GM18508 (cell line): ENCODE results near the gene AMOTL2.

Experiments
- ATAC-seq: cut with Tn5 transposase; IDR thresholded peaks from one replicate; pipeline ENCODE4 v1.9.1; 2021; ENCODE audit warnings: moderate number of reproducible peaks; ENCODE audit not compliant: insufficient read depth, unreplicated experiment

The AMOTL2 gene

DNA sequence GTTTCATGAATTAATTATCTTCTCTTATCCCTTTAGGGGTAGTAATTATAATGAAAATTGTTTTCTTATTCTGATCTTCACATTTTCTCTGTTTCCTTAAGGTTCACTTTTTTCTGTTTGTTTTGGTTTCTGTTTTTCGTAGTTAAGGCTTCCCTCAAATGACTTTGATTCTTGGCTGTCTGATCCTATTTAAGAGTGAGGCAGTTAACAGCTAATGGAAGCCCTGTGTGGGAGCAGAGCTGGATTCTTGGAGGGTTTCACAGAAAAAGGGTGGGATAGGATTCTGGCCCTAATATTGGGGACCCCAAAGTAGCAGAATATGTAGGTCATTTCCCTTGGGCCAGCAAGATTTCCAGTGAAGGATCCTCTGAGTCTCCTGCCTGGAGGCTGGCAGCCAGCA is 6.8 kb upstream of the AMOTL2 start:
- ATAC-seq = no peak

DNA sequence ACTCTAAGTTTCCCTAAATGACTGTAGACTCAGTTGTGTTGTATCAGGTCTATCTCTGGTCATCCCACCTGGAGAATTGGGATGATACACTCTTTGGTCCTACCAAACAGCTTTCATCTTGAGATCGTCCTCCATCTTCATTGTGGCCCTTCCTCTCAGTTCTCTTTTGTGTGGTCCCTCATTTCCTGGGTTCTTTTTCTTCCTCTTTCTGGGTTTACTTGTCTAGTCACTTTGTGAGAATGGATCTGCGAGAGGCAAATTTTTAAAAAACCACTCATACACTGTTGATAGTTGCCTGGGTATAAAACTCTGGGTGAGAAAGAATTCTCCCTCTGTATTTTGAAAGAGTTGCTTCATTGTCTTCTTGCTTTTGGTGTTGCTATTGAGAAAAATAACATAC is 6.0 kb upstream of the AMOTL2 start:
- no peak for ATAC-seq

DNA sequence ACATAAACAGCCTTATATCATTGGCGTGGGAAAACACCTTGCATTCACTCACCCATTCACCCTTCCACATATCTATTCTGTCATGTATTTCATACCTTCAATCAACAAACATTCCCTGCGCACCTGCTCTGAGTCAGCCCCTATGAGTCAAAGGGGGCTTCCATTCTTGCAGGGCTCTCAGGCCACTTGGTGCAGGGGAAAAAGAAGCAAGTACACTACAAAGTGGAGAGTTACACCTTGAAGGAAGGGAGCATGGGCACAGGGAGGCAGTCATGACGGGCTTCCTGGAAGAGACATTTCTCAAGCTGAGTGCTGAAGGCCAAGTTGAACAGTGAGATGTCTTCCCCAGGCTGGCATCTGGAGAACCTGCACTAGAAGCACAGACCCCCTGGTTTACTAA is 4.6 kb upstream of the AMOTL2 start:
- no peak for ATAC-seq

DNA sequence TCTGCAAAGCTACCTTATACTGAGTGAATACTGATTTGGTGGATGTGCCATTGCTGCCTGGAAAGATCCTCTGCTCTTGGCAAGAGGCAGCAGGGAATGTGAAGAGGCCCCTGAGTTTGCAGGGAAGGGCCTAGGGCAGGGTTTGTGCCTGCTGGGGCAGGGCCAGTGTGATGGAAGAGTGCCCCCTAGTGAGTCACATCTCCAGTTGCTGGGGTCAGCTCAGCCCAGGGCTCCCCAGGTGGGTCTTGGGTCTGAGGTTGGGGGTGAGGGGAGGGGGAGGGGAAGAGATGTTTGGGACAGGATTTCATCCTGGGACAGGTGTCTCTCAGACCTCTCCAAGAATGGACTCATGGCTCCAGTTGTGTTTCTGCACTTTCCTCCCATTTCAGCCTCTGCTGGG is 4.1 kb upstream of the AMOTL2 start:
- ATAC-seq = no peak

DNA sequence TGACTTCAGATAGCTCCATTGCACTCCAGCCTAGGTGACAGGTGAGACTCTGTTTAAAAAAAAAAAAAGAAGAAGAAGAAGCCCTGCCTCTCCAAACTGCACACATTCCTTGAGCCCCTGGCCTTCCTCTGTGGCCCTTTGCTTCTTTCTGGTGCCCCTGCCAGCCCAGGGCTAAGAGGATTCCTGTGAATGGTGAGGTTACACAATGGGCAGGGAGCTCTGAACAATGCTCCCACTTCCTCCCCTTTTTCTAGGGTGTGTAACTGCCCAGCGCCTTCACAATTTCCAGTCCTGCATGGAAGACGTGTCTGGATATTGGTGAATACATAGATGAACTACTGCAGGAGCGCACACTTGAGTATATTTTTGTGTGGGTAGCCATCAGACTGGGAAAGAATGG is 3.6 kb upstream of the AMOTL2 start:
- no peak for ATAC-seq

DNA sequence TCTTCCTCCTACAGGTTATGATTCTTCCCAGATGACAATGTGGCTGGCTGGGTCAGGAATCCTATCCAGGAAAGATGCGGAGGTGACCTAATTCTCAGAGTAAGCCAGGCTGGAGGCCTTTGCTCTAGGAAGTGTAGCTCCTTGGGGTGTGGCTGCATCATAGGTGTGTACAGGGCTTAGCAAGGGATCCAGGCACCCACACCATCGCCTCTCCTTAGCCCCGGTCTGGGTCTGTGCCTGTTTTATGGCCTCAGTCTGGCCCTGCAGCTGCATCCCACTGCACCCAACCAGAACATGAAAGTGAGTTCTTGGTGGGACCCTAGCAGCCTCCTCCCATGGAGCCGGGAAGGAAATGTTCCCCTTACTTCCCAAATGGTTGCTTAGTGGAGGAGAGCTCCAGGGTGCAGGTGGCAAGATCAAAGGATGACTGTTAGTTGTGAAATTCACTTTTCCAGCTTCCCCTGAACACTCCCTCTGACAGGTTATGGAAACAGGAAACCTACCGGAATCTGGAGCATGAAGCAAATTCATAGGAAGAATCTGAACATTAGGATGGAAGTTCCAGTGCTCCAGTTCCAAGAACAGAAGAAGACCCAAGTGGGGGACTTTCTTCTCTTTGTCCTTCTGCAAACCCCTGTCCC is 2.7 kb upstream of the AMOTL2 start:
- no peak for ATAC-seq

DNA sequence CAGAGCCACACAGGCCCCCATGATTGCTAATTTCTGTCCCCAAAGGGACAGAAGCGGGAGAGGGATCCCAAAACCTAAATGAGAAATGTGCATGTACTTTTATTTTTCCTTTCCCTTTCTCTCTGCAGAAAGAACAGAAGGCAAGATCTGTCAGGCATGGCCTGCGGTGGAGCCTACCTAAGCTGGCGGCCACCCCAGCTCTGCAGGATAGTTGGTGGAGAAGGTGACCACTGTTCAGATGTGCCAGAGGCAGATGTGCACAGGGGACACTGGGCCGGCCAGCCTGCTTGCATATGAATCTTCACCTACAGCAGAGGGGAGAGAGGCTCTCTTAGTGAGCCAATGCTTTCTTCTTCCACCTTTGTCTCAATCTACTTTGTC is 2.1 kb upstream of the AMOTL2 start:
- ATAC-seq = no peak

DNA sequence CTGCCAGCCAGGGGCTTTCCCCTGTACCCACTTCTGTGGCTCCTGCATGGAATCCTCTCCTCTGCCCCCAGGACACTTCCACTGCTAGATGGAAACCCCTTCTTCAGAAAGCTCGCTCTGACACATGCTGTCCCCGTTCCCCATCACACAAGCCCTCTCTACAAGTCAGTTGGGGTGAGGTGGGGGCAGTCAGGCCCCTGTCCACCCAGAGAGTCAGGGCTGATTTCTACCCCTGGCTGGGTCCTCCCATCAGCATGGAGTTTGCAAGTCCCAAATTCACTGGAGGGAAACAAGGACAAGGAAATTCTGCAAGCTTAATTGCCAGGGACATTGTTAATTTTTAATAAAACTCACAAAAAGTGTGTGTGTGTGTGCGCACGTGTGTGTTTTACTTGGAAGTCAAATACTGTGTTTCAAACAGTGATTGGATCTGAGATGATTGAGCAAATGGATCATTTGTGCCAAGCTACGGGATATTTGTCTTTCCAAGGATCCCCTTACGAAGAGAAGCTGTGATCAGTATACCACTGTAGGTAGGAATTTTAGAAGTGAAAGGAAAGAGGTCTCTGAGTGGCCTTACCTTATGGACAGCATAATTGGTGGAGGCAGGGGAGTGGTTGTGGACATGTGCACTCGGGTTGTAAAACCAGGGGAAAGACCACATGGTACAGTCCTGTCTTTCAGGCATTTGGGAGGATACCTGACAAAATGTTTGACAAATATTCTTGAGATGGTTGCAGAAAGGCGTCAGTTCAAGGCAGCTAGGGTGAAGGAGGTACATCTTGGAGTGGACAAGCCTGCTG is 1.5 kb upstream of the AMOTL2 start:
- no peak for ATAC-seq

DNA sequence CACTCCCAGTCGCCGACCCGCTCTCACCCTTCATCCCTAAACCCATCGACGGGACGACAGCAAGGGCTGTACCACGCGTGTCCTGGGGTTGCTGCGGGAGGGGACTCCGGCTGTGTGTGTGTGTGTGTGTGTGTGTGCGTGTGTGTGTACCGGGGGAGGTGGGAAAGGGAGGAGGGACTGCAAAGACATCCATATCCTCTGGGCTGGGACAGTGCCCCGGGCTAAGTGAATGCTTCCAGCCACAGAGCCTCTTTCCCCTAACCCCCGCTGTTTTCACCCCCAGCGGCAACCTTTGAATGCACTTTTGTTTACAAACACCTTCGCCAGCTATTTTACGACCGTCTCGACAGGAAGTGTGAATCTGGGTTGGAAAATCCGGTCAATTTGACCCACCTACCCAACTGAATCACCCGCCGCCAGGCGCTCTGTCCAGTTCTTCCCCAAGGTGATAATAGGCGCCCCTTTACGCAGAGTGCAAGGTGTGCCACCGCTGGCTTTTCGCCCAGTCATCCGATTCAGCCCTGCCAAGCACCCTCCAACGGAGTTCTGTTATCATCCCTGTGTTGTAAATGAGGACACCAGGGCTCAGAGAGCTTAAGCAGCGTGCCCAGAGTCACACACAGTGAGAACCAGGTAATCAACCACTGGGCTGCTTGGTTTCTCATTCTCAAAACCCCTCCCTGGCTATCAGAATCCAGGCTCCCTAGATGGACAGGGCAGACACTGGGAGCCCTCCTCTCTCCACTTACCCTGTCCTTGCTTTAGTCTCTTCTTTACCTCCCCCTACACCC is 739 bp upstream of the AMOTL2 start:
- ATAC-seq = no peak

DNA sequence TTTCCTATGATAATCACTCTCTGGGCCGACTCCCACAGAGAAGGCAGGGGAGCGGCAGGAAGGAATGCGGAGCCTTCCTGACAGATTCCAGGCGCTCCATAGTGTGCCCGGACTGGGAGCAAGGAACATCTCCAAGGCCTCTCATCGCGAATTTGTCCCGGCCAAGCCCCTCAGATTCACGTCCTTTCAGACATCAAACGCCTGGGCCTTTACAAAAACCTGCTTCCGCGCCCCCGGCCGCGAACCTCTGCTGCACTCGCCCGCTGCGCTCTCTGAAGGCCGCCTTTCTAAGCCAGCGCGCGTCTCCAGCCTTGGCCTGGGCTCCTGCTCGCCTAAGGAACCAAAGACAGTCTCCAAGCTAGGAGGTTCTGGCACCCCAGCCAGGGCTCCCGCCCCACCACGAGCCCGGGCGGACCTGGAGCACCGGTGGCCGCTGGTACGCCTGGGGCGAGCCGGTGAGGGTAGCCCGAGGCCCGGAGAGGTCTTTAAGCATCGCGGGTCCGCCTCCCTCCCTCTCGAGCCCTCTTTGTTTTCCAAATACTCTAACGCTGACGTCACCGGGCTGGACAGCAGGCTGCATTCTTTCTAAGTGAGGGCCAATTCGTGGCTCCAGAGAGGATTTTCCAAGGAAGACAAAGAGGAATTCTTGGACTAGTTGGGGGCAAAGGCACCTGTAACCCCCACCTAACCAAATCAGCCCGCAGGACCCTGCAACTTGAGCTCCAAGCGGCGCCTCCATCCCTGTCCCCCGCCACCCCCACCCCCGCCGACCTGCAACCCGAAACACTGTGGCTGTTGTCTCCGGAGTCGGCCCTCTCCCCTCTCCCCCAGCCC is 759 bp downstream of the AMOTL2 start:
- no peak for ATAC-seq

DNA sequence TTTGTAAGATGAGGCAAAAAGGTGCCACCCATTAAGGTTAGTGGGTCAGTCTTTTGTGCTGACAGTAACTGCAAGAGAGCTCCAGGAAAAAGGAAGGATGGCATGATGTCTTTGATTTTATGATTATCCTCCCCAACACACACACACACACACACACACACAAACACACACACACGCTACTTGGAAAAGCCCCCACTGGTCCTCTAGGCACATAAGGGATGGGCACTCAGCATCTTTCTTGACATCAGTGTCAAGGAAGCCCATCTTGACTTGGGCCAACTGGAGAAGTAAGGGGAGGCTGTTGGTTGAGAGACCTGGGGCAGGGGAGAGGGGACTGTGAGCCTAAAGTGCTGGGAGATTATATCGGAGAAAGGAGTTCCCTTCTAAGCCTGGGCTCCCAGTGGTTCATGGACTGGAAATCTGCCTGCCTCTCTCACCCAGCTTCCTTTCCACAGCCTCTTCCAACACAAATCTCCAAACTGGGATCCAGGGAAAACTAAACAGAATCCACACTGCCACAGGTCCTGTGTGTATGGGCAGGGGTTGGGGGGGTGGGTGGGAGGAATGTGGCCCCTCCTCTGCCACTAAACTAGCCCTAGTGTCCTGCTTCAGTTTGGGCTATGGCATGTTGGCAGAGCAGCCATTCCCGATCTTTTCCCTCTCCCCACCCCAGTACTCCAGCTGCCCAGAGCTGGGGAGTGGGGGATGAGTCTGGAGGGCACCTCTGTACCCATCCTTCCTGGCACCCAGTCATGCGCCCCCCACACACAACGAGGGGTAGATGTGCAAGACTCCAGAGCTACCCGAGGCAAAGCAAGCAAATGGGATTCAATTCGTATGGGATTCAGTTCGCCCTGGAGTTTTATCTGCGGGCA is 1.6 kb downstream of the AMOTL2 start:
- ATAC-seq = no peak

DNA sequence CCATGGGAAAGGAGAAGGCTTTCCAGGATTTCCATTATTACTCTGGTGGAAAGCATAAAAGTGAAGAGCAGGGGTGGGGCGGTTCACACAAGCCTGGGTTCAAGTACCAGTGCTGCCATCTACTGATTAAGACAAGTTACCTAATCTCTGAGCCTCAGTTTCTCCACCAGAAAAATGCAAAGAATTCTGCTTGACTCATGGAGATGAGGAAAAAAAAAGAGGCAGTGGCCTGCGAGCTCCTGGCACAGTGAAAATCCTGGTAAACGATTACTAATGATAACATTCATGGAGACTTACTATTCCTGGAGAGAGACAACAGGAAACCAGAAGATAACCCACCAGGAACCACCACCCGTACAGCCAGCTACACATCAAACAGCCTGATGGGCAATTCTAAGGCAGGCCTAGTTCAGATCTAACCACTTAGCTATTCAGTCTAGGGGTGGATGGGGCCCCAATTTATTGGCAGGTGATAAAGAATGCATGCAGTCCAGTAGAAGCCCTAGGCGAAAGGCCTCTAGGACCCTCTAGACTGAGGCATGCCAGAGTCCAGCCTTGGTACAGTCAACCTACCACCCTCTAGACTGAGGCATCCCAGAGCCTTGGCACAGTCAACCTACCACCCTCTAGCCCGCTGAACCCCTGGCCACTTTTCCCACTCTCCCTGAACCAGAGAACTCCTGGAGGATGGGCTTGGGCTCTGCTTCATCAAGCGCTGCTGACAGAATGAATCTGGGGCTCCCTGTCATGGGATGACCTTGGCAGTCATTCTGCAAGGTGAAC is 2.5 kb downstream of the AMOTL2 start:
- ATAC-seq = no peak

DNA sequence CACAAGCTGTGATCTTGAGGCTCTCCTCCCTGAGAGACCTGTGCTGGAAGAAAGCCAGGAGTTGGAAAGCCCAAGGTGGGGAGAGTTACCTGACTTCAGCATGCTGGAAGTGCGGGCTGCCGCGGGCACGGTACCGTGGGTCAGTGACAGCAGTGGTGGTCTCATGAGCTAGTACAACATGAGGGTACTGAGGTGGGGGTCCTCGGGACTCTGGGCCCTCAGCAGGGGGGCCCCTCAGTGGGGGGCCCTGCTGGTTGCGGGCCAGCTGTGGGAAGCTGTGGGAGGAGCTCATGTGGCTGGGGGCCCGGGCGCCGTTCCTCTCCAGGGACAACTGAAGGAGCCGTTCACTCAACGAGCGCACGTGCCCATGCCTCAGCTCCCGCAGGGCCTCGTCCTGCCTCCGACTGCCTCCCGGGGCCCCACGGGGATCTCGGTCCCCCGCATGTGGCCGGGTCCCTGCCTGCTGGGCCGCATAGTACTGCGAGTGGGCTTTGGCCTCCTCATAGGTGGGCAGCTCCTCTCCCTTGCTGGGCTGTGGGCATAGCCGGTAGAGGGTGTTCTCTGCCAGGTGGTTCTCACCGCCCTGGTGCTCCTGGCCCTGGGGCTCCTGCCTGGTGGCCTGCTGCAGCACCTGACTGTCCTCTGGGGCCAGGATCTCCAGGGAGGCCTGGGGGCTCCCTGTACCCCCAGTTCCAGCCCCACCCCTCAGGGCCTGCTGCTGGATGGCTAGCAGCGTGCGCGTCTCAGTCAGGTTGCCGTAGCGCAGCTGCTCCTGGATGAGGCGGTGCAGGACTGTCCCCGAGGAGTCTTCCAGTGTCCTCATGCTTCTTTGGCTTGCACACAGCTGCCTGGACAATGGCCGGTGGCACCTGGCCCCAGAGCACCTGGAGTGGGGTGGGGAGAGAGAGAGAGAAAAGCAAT is 3.4 kb downstream of the AMOTL2 start:
- no peak for ATAC-seq

DNA sequence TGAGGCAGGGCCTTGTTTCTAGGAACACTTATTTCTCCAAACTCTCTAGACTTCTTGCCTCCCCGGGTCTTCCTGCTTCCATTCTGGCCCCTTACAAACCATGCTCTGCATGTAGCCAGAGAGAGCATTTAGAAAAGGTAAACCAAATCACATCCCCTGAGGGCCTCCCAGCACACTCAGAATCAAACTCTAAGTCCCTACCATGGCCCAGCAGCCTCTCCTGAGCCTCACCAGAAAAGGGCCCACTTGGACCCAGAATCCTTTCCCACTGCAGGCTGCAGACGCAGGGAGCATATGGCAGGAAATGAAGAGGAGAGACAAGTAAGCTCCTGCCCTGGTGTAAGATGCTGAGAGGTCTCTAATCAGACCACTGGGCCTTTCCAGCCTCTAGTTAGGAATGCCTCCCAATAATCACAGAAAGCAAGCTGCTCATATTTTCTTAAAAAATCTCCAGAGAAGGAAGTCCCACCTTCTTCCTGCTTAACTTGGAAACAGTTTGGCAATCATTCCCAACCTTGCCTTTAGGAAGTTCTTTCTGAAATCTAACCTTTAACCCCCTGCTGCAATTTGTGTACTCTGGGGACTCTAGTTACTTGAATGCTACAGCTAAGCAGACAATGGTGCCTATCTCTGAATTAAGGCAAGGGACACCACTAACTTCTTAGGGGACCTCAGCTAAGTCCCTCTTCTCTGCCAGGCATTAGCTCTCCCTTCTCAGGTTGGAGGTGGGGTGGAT is 4.2 kb downstream of the AMOTL2 start:
- no peak for ATAC-seq

DNA sequence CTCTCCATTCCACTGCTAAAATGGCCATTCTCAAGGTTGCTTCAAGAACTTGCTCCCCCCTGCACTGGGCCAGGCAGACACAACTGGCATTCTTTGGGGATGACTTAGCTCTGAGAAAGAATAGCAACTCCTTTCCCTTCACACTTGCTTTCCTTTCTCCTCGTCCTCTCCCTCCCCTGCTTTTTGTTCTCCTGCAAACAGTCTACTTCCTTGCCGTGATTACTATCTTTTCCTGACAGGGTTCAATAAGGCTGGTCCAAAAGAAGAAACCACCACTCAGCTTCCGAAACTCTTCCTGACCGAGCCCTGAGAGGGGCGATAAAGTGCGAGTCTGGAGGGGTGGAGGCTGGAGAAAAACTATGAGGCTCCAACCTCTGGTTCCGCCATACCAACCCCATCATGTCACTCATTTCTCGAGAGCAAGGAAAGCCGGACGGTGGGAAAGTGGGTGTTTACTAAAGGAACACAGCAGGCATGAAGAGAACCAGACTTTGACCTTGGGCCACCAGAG is 5.0 kb downstream of the AMOTL2 start:
- ATAC-seq = no peak

DNA sequence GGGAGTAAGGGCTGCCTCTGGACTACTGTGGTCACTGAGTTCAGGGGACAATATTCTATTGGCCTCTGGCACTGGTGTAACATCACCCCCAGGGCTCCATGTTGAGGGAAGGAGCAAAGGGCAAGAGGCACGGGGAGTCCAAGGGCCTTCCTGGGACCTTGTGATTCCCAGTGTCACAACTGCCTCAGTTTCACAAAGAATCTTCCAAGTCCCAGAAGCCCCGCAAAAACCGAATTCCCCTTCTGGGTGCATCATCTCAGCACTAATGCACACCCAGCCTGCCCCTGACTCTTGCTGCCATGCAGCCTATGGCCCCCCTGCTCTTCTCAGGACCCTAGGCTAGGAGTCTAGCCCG is 5.5 kb downstream of the AMOTL2 start:
- no peak for ATAC-seq
